ENCODE data around the gene CAB39L. TPM values are rescaled to one million over a fixed set of nuclear protein-coding genes. Genes with fewer than 3 reads are reported as not detected.

The CAB39L gene
- total RNA-seq, 2 donors from 2014 or later, result 24.3 to 27.1 TPM

DNA sequence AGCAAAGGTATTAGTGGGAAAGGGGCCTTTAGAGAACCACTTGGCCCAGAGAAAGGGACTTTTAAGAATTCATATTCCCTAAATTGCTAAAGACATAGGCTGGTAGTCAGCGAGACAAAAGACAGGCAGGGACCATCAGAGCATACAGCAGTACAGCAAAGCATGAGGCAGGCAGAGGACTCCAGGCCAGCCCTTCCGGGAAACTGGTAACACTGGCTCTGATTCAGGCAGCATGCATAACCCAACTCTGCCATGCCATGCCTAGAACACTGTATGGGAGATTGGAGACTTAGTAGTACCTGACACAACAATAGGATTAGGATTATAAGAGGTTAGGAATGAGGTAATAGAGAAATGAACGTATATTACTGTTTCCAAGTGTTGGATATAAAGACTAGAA, 34.9 kb downstream of the CAB39L start:
- no peak overlapping the region for H3K27ac ChIP-seq
- TF ChIP-seq, protein P1, sequence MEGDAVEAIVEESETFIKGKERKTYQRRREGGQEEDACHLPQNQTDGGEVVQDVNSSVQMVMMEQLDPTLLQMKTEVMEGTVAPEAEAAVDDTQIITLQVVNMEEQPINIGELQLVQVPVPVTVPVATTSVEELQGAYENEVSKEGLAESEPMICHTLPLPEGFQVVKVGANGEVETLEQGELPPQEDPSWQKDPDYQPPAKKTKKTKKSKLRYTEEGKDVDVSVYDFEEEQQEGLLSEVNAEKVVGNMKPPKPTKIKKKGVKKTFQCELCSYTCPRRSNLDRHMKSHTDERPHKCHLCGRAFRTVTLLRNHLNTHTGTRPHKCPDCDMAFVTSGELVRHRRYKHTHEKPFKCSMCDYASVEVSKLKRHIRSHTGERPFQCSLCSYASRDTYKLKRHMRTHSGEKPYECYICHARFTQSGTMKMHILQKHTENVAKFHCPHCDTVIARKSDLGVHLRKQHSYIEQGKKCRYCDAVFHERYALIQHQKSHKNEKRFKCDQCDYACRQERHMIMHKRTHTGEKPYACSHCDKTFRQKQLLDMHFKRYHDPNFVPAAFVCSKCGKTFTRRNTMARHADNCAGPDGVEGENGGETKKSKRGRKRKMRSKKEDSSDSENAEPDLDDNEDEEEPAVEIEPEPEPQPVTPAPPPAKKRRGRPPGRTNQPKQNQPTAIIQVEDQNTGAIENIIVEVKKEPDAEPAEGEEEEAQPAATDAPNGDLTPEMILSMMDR (IDR thresholded peaks at IDR 0.05), result no peak
- H3K36me3 ChIP-seq, result no peaks in the 10 kb centered on the region
- peaks cover 0 to 15% of the 10 kb centered on the region in 2 donors for H3K9me3 ChIP-seq
- no peak overlapping the region for H3K4me3 ChIP-seq
- H3K27me3 ChIP-seq, result no peaks in the 10 kb centered on the region
- no peak for DNase-seq (ENCODE audit: low spot score)
- H3K4me1 ChIP-seq, result no peaks in the 10 kb centered on the region

GRCh38 chr13:49407936-49408335, 35.9 kb downstream of the CAB39L start:
- TF ChIP-seq, protein P1 (IDR thresholded peaks at IDR 0.05), result no peak
- no peaks in the 10 kb centered on the region for H3K4me1 ChIP-seq
- no peak overlapping the region for H3K4me3 ChIP-seq
- no peak for DNase-seq (ENCODE audit: low spot score)
- no peak overlapping the region for H3K27ac ChIP-seq
- H3K9me3 ChIP-seq, result peaks cover 0 to 17% of the 10 kb centered on the region in 2 donors
- H3K27me3 ChIP-seq, result no peaks in the 10 kb centered on the region
- no peaks in the 10 kb centered on the region for H3K36me3 ChIP-seq

DNA sequence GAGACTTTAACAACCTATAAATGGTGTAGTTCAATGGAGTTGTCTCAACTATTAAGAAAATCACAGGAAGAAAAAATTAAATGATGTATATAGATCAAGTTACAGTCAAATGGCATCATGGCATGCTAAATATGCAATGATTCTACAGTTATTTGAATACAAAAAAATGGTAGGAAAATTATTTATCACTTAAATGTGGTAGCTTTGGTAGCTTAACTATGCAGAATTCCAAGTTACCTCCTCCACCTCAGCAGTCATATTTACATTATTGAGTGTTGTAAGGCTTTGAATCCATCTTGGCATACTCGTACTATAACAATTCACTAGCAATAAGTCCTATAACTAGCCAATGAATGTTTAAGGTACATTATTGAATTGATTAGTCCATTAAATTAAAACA, 36.8 kb downstream of the CAB39L start:
- no peaks in the 10 kb centered on the region for H3K36me3 ChIP-seq
- H3K27ac ChIP-seq, result no peak overlapping the region
- H3K27me3 ChIP-seq, result no peaks in the 10 kb centered on the region
- TF ChIP-seq, protein P1 (IDR thresholded peaks at IDR 0.05), result no peak
- DNase-seq (ENCODE audit: low spot score), result no peak
- peaks cover 0 to 17% of the 10 kb centered on the region in 2 donors for H3K9me3 ChIP-seq
- H3K4me3 ChIP-seq, result no peak overlapping the region
- no peaks in the 10 kb centered on the region for H3K4me1 ChIP-seq

DNA sequence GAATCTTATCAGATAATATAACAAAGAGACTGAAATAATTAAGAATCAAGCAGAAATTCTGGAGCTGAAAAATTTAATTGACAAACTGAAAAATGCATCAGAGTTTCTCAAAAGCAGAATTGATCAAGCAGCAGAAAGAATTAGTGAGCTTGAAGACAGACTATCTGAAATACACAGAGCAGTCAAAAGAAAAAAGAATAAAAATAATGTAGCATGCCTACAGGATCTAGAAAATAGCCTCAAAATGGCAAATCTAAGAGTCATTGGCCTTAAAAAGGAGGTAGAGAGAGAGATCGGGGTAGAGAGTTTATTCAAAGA, 39.2 kb downstream of the CAB39L start:
- TF ChIP-seq, protein P1 (IDR thresholded peaks at IDR 0.05), result no peak
- Histone ChIP-seq H3K9me3 (peaks cover 0 to 17% of the 10 kb centered on the region in 2 donors), H3K4me3 (no peak overlapping the region), H3K36me3 (no peaks in the 10 kb centered on the region), H3K27me3 (no peaks in the 10 kb centered on the region), H3K4me1 (peaks cover 0 to 7% of the 10 kb centered on the region in 2 donors), H3K27ac (no peak overlapping the region)
- DNase-seq (ENCODE audit: low spot score), result no peak

DNA sequence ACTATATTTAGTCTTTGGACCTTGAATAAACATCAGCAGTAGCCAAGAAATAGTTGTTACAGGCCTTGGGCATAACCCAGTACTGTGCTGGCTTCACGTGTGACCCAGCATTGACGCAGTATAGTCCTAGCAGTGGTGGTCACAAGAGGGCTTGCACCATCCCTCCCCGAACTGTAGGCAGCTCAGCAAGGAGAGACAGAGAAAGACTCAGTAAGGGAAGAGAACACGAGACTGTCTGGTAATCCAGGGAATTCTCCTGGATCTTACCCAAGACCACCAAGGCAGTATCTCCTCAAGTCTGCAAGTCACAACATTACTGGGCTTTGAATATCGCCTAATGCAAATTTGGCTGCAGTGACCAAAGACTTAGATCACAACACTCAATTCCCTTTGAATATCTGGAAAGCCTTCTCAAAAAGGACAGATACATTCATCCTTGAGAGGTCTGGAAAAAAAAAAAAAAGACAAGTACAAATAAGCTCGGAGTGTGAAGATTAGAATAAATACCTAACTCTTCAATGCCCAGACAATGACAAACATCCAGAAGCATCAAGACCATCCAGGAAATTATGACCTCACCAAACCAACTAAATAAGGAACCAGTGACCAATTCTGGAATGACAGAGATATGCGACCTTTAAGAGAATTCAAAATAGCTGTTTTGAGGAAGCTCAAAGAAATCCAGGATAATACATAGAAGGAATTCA, 39.7 kb downstream of the CAB39L start:
- no peak for DNase-seq (ENCODE audit: low spot score)
- Histone ChIP-seq H3K36me3 (no peaks in the 10 kb centered on the region), H3K4me1 (peaks cover 0 to 7% of the 10 kb centered on the region in 2 donors), H3K4me3 (no peak overlapping the region), H3K9me3 (peaks cover 0 to 17% of the 10 kb centered on the region in 2 donors), H3K27ac (no peak overlapping the region), H3K27me3 (no peaks in the 10 kb centered on the region)
- TF ChIP-seq, protein P1 (IDR thresholded peaks at IDR 0.05), result no peak

Measured in right atrium auricular region (tissue), 2 donors.